Natural killer cell treated with Interleukin-12 subunit alpha and Interleukin-12 subunit beta and Interleukin-15 and Interleukin-18, amount 100 ng/mL, for 72 hours (primary cell): ENCODE results near the gene HES3. TPM values are rescaled to one million over a fixed set of nuclear protein-coding genes. Genes with fewer than 3 reads are reported as not detected.

Experiments used
- ATAC-seq, 2 donors: fragments of 150-1000 bp; cut with Tn5 transposase in 1 of 2; sonication (Bioruptor Pico), chemical (Tn5 transposase) in 1 of 2; 2 replicates each; pipeline ENCODE4 v1.10.0; 2021
- DNase-seq: peaks from one replicate; pipeline ENCODE4 v3.0.0; 2022; ENCODE audit warnings: low spot score
- H3K27ac Mint-ChIP-seq, 2 donors: 1 replicate in 1 of 2; 2 replicates in 1 of 2; pipeline ENCODE4 v1.8.0; 2022; ENCODE audit warnings: mixed read lengths in 2 of 2, mild to moderate bottlenecking in 1 of 2, moderate library complexity in 1 of 2
- H3K27me3 Mint-ChIP-seq, 2 donors: 1 replicate in 1 of 2; 2 replicates in 1 of 2; pipeline ENCODE4 v1.8.0; 2022; ENCODE audit warnings: mixed read lengths in 2 of 2
- H3K36me3 Mint-ChIP-seq: one replicate; pipeline ENCODE4 v1.8.0; 2022; ENCODE audit warnings: mixed read lengths
- H3K4me1 Mint-ChIP-seq, 2 donors: 1 replicate in 1 of 2; 2 replicates in 1 of 2; pipeline ENCODE4 v1.8.0; 2022; ENCODE audit warnings: low read depth in 2 of 2, mixed read lengths in 2 of 2, mild to moderate bottlenecking in 1 of 2
- H3K4me3 Mint-ChIP-seq: one replicate; pipeline ENCODE4 v1.8.0; 2022; ENCODE audit warnings: mixed read lengths
- H3K9me3 Mint-ChIP-seq: 2 replicates; pipeline ENCODE4 v1.8.0; 2022; ENCODE audit warnings: mixed read lengths
- total RNA-seq, 2 donors: library from RNA; stranded (reverse); gene quantifications; one replicate each; pipeline ENCODE4 v1.2.3, GENCODE V29; 2022

Gene HES3
- total RNA-seq, 2 donors from 2014 or later = not detected

DNA sequence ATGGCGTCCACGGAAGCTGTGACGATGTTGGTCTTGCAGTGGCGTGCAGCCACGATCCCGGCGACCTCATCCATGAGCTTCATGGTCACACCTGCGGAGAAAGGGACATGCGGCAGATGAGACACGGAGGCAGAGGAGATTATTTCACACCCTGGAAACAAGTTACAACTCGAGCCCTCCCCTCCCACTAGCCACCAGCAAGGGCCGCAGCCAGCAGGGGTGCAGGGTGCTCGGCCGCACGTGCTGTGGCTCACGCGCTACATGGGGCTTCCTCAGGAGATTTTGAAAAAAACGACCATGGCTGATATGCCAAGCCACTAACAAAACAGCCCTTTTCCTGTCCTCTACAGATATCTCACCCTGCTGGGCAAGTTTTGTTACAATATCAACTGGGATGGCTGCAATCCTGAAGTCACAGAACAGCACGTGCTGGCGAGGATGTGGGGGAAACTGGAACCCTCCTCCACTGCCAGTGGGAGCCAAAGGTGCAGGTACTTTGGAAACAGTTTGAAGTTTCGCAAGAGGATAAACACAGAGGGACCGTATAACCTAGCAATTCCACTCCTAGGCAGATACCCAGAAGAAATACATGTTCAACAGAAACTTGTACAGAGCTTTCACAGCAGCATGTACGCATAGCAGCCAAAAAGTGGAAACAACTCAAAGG, 51.0 kb downstream of the HES3 start:
- Mint-ChIP-seq H3K4me3 (peak overlapping the region; percentile 76), H3K9me3 (no peaks in the 10 kb centered on the region), H3K27ac (peak overlapping the region; percentile 83 to 87), H3K27me3 (no peaks in the 10 kb centered on the region), H3K4me1 (peaks cover 28 to 40% of the 10 kb centered on the region in 2 donors), H3K36me3 (no peaks in the 10 kb centered on the region)
- no peak for DNase-seq
- ATAC-seq = peak; percentile 47 to 66

Other genes starting within 250 kb of the HES3 start
- 100 to 1,000 TPM; 157 to 360 TPM for gene KCNAB2, start 198.3 kb upstream of the HES3 start, total RNA-seq
- under 1 TPM; 0.31 to 0.78 TPM for gene CHD5, start 63.9 kb upstream of the HES3 start, total RNA-seq
- gene RPL22, start 44.6 kb upstream of the HES3 start, total RNA-seq = 100 to 1,000 TPM; 209 to 355 TPM
- 10 to 100 TPM in 1 of 2 donors, 1 to 10 TPM in 1; 4.2 to 14.2 TPM for gene RNF207, start 38.1 kb upstream of the HES3 start, total RNA-seq
- gene ICMT, start 8.2 kb upstream of the HES3 start, total RNA-seq = 10 to 100 TPM; 44.1 to 71.4 TPM
- gene GPR153, start 16.9 kb downstream of the HES3 start, total RNA-seq = 1 to 10 TPM; 4.6 to 5.6 TPM
- 10 to 100 TPM; 49.5 to 87.5 TPM for gene ACOT7, start 149.6 kb downstream of the HES3 start, total RNA-seq
- not detected for gene HES2, start 175.7 kb downstream of the HES3 start, total RNA-seq
- under 1 TPM; 0.14 to 0.84 TPM for gene ESPN, start 180.6 kb downstream of the HES3 start, total RNA-seq
- gene TNFRSF25, start 222.0 kb downstream of the HES3 start, total RNA-seq = 100 to 1,000 TPM in 1 of 2 donors, 10 to 100 TPM in 1; 83.6 to 106 TPM
- under 1 TPM; 0.33 to 0.81 TPM for gene PLEKHG5, start 247.5 kb downstream of the HES3 start, total RNA-seq